Measurements from ENCODE around the gene ADRM1.

The ADRM1 gene

GRCh38 chr20:62339647-62340062 is 36.9 kb downstream of the ADRM1 start:
- DNase-seq (ENCODE audit: low read depth) = no peak

DNA sequence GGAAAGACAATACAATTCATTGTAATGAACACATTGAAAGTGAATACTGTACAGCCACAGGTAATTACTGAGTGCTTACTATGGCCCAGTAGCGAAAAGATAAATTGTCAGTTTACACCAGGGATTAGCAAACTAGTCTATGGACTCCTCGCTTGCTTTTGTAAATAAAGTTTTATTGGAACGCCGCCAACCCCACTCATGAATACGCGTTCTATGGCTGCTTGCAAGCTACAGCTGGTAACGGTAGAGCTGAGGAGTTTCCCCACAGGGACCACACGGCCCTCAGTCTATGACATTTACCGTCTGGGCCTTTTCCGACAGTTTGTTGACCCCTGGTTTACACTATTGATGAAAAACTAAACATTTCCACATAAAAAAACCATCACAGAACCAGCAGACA is 40.1 kb downstream of the ADRM1 start:
- no peak for DNase-seq (ENCODE audit: low read depth)

DNA sequence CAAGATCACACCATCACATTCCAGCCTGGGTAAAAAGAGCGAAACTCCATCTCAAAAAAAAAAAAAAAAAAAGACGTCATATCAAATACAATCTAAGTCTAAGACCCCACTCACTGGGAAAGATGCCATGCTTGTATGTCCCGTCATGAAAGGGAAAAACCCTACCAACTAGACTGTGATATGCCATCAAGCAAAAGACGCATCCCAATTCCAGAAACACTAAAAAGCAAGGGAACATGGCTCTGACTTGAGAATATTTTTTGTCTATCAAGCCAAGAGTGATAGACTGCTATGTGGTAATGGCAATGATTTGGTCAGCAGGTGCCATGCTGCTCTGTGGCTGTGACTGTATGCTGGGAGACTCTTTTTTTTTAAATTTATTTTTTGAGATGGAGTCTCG is 41.3 kb downstream of the ADRM1 start:
- no peak for DNase-seq (ENCODE audit: low read depth)

GRCh38 chr20:62344782-62345181 is 42.0 kb downstream of the ADRM1 start:
- DNase-seq (ENCODE audit: low read depth) = no peak

- DNase-seq (ENCODE audit: low read depth) = no peak
Observed at GRCh38 chr20:62345681-62346370, 43.0 kb downstream of the ADRM1 start.

- no peak for DNase-seq (ENCODE audit: low read depth)
Observed at GRCh38 chr20:62346398-62347150, 43.8 kb downstream of the ADRM1 start.

DNA sequence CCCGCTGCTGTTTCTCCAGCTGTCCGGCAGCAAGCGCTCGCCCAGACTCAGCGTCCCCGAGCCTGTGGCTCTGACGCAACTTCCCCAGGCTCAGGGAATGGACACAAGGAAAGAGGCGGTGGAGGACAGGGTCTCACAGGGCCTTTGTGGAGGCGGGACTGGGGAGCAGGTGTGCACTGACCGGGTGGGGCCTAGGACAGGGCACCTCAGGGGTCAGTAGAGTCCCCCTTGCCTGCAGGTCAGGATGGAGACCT is 44.3 kb downstream of the ADRM1 start:
- no peak for DNase-seq (ENCODE audit: low read depth)

GRCh38 chr20:62347445-62347844 is 44.6 kb downstream of the ADRM1 start:
- DNase-seq (ENCODE audit: low read depth) = no peak

GRCh38 chr20:62348604-62349003 is 45.8 kb downstream of the ADRM1 start:
- DNase-seq (ENCODE audit: low read depth) = no peak

DNA sequence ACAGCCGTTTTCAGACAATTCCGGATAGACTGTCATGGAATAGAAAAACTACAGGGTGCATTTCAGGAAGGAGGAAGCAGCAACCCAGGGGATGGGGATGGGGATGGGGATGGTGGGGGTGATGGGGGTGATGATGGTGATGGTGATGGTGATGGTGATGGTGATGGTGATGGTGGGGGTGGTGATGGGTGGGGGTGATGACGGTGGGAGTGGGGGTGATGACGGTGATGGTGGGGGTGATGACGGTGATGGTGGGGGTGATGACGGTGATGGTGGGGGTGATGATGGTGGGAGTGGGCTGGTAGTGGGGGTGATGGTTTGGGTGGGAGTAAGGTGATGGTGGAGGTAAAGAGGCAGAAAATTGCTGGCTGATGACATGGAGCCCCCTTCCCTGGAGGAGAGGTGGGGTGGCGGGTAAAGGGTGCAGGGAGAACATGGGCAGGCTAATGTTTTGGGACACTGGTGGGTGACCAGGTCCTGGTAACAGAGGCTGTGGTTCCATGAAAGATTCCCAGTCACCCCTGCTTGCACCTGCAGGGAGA is 46.8 kb downstream of the ADRM1 start:
- DNase-seq (ENCODE audit: low read depth) = no peak

DNA sequence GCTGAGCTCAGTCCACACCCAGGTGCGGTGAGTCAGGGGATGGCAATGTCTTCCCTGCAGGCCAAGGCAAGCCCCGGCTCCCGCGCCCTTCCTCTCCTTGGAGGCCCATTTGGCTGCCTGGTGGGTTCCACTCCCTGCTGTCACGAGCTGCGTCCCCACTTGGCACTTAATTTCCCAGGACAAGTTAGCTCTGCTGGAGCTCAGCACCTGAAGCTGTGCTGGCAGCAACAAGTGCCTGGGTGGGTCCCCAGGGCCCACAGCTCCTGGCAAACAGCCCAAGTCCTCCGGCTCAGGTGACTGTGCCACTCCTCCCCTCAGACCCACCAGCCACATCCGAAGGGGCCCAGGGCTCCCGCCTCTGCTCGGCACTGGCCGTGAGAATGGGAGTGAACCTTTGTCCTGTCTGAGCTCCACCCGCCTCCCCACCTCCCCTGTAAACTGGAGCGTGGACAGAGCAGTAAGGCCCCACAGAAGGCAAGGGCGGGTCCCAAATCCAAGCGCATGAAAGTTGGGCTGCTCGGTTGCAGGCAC is 47.4 kb downstream of the ADRM1 start:
- no peak for DNase-seq (ENCODE audit: low read depth)

DNA sequence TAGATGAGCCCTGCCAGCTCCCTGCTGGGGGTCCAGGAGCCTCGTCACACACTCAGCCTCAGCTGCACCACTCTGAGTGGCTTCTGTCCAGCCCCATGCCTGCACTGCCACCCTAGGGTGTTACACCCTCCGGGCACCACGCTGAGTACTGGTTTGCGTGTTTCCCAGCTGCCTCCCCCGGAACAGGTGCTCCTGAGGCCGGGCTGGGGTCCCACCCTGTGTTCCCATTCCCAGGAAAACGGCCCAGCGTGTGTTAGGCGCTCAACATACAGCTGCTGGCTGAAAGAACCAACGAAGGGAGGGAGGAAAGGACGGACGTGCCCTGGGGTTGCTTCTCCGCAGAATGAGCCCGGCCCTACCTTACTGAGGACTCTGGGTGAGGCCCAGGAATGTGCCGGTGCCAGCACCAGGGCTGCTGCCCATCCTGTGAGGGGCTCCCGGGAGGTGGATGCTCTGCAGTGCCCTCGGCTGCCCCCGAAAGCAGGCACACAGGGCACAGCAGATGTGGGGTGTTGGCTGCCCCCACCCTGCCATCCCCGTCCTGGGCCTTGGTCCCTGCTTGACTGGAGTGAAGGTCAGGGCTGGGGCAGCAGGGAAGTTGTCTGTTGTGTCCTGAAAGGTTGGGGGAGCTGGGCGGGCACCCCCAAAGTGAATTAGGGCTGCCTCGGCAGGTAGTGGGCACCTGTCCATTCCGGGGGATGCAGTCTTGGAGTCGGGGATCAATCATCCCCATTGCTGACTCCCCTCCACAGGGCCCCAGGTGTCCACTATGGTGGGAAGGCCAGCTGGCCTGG is 48.0 kb downstream of the ADRM1 start:
- DNase-seq (ENCODE audit: low read depth) = no peak

DNA sequence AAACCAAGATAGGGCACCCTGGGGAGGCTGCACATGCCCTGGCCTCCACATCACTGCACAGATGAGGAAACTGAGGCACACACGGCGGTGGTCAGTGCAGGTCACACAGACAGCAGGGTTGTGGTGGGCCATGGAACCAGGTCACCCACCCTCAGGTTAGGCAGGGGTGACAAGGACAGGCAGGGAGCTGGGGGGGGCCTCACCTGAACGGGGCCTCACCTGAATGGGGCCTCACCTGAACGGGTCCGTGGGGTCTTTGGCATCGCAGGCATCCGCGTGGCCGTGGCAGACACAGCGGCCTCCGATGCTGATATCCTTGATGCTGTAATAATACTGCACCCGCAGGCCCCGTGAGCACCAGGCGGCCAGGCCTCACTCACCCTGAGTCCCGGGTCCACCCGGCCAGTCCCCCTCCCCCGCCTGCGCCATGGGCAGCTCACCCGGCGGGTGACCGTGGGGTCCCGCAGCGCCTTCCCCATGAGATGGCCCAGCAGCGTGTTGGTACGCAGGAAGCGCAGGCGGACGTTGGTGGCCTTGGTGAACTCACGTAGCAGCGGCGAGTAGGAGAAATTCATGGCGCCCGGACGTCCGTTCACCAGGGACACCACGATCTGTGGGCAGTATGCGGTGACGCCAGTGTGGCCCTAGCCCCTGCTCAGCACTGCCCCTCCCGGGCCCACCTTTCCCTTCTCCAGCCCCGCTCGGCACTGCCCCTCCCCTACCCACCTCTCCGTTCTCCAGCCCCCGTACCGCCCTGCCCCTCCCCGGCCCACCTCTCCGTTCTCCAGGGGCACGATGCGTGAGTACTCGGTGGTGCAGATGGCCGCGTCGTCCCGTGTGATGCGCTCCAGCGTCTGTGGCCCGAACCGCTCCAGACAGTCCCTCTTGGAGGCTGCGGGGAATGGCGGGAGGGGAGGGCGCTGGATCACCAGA is 48.9 kb downstream of the ADRM1 start:
- DNase-seq (ENCODE audit: low read depth) = no peak

DNA sequence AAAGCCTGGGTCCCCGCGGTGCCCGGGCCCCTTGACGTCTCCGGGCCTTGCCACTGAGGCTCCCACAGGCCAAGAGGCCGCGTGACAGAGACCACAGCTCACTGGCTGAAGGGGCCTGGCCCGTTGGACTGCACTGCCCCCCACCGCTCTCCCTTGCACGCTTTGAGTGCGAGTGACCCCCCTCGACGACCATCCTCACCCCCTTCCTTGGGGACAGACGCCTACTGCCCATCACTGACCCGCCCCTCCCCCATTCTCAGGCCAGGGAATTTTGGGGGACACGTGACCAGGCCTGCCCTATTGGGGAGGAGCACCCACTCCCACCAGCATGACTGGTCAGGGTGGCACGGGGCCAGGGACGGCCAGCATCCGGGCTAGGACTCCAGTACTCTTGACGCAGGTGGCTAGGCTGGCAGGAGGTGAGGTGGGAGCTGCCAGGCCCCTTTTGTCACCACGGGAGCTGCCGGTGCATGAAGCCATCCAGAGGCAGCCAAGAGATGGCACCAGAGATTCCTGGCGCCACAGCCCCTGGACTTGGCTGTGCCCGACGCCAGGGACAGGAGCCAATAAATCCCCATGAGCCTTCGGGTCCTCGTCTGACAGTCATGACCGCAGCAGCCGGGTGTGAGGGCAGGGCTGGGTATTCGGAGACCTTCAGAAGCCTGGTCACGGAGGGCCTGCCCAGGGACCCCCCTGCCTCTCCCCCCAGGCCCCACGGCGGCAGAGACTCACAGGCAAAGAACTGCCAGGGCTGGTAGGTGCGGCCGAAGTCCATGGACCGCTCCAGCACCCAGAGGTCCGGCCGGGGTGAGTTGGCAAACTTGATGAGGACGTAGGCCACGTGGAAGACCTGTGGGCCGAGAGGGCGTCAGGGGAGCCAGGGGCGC is 49.8 kb downstream of the ADRM1 start:
- DNase-seq (ENCODE audit: low read depth) = no peak

GRCh38 chr20:62353289-62354030 is 50.7 kb downstream of the ADRM1 start:
- no peak for DNase-seq (ENCODE audit: low read depth)

- no peak for DNase-seq (ENCODE audit: low read depth)
Observed at GRCh38 chr20:62354031-62354808, 51.4 kb downstream of the ADRM1 start.

GRCh38 chr20:62354811-62355341 is 52.1 kb downstream of the ADRM1 start:
- DNase-seq (ENCODE audit: low read depth) = no peak

DNA sequence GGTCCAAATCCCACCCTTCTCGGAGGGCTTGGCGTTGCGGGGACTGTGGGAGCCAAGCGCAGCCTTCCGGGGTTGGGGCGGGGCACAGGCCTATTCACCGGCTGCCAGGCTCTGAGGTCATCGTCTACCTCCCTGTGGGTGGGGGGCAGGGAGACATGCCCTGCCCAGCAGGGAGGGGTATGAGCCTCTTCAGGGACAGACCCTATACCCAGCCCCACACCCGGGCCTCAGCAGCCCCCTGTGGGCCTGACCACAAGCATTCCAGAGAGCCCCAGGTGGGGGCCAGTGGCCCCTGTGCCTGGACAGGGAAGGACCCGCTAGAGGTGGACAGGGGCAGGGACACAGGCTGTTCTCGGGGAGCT is 52.7 kb downstream of the ADRM1 start:
- no peak for DNase-seq (ENCODE audit: low read depth)
